H4 (cell line): ENCODE measurements around the gene USH2A. TPM values are rescaled to one million over a fixed set of nuclear protein-coding genes. Genes with fewer than 3 reads are reported as not detected.
"Not testable (repeated sequence)": the region's sequence is repeated elsewhere in the genome, so short reads cannot be mapped to it uniquely, and the experiment has no call there.

Source experiments
- DNase-seq: peaks from one replicate; pipeline ENCODE4 v3.0.0-alpha.2; 2015; ENCODE audit warnings: low spot score
- total RNA-seq: library from RNA; depleted of rRNA; stranded (reverse); fragments of >200 nt; shearing (Covaris generic); gene quantifications from 2 replicates; pipeline ENCODE4 v1.2.3, GENCODE V29; 2014

The USH2A gene
- total RNA-seq, 1 experiment from 2014 or later, result 0.04 TPM

DNA sequence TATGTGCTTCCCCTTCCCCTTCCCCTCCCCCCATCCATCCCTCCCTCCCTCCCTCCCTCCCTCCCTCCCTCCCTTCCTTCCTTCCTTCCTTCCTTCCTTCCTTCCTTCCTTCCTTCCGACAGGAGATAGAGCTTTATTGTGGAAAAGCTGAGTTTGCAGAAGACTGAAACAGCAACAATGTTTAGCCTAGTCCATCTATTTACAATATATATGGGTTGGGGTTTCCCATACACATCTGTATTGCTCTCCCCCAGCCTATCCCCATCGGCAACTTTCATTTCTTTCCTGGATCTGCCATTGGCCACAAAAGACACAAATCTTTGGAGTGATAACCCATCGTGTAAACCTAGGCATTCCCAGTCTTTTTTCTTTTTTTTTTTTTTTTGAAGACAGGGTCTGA, 222.3 kb downstream of the USH2A start:
- DNase-seq, result no peak

DNA sequence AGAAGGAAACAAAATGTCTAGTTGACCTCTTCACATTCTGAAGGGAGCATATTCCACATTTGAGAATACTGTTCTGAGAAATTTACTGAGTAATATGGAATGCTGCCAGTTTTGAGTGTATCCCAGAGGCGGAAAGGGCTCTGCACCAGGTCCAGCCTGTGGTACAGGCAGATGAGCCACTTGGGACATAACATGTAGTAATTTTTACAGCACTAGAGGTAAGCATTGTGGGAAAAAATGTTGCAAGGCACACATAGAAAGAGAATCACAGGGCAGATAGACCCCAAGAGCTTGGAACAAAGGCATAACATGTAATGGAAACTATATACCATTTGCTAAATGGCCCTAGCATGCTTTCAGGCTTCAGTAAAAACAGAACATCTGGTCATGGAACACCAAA, 228.5 kb downstream of the USH2A start:
- DNase-seq, result no peak

DNA sequence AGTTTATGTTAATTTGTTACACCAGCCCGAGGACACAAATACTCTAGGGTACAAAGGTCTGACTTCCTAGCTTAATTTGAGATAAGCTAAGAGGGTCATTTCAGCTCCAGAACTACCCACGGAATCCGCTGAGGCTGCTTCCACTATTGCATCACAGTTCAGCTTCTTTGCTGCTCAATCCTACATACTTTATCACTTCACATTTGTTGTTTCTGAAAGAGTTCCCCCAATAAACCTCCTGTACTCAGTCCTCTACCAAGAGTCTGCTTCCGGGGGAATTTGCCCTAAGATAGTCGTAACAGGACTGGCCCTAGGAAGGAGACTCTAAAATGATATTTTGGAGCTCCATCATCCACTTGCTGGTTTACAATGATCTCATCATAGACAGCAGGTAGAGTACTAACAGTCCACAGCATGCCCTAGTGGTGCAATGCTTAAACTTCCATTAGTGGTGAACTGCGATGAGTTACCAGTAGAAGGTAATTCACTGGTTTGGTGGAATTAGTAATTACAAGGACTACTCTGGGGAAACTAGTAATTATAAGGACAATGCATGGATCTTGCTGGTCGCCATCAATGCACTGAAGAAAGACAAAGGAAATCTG, 229.3 kb downstream of the USH2A start:
- DNase-seq, result peak; percentile 11

DNA sequence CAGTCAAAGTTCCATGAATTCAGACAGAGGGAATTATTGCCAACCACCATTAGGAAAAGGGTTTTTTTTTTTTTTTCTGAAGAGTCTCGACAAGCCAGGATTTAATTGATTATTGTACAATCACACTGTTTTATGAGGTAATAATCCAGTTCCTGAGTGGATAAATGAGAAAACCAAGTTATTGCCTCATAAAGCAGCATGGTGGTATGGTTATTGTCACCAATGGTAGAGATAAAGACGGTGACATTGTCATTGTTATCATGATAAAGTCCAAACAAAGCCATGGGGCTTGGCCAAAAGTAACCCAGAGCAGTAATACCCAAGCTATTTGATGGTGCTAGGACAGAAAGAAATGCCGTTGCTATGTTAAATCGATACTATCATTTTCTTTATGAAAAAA, 232.8 kb downstream of the USH2A start:
- DNase-seq, result no peak

DNA sequence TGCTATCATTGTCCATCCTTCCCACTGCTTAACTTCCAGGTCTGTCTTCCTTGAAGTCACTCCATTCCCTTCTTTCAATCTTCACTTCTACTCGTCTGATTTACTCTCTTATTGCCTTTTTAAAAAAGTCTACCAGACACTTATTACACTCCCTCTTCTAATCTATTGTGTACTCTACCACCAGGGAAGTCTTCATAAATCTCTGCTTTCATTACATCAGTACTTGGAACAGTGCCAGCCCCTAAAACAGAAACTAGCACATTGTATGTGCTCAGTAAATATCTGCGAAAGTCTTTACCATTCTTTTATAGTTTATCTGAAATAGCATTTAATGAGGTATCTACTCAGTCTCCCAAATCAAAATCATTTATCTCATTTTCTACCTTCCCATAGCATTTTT, 236.4 kb downstream of the USH2A start:
- DNase-seq, result peak; percentile 66

DNA sequence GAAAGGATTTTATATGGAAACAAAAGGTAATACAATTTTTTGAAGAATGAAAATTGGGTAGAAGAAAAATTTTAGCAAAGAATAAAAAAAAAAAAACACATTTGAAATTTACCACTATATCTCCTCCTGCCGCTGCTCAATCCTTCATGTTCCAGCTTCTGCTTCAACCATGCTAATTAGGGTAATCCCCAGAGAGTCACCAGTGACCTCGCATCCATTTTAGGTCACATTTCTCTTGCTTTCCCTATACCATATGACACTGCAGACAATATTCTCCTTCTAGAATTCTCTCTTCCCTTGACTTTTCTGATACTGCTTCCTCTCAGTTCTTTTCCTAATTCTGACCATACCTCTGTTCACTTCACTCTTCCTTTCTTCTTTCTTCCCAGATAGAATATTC, 237.1 kb downstream of the USH2A start:
- no peak for DNase-seq

DNA sequence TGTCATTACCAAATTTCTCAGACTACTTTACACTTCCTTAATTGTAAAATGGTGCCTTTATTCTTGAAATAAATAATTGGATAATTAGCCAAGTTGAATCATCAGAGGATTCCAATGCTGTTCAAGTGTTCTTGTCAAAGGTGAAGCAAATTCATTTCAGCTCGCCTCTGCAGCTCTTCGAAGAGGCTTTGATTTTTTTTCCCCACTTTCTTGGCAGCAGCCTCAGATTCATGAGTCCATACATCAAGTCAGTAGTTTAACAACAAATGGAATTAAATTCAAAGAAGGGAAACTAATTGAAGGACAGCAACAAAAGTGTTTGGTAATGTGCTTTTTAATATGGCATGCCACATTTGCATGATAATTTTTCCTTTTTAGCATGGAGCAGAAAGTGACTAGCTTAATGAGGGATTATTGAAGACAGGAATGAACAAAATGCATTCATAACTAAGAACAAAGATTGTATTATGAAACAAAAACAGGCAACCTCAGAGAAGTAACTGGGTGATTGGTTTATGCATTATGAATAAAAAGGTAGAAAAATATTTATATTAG, 239.0 kb downstream of the USH2A start:
- DNase-seq, result no peak

DNA sequence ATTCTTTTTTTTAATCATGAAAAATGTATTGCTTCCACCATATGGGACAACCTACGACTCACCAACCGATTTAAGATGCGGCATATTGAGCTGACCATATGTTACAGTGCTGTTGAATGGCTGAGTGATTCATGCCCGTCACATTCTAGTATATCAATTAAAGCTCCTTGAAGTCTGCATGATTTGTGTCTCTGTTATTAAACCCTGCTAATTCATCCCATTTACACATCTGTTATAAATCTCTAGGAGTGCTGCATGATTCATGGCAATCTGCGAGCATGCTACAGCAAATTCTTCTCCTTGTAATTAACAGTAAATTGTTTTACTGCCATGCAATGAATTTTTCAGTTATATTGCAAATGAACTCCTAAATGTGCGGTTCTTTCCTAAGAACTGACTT, 239.8 kb downstream of the USH2A start:
- no peak for DNase-seq

DNA sequence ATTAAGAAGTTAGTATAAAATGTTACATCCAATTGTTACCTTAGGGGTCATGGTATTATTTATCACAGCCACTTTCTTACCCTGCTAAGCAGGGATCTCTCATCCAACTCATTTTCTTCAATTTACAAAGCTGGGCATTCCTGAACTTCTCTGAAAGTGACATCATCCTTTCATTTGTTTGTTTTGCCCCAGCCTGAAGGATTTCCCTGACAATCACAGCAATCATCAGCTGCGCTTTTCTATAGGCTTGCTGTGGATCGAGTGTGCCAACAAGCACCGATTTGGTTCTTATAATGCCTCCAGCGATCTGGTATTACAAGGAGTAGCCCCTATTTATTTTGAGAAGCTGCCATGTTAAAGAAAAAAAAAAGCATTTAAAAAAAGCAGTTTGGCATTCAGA, 240.2 kb downstream of the USH2A start:
- DNase-seq, result peak; percentile 42

DNA sequence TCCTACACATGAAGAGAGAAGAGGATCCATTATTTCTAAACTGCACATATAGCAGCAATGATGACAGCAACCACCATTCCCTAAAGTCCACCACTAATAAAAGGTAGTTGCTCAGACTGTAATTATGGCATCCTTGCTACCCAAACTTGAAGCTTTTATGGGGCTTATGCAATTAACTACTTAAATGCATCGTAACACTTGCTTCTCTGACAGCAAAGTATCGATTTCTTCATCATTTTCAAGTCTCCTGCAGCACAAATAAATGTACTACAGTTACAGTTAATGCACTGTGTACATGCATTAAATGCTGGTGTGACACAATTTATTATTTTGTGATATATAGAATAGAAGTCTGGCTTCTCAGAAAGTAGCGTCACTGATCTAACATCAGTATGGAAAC, 241.7 kb downstream of the USH2A start:
- no peak for DNase-seq

DNA sequence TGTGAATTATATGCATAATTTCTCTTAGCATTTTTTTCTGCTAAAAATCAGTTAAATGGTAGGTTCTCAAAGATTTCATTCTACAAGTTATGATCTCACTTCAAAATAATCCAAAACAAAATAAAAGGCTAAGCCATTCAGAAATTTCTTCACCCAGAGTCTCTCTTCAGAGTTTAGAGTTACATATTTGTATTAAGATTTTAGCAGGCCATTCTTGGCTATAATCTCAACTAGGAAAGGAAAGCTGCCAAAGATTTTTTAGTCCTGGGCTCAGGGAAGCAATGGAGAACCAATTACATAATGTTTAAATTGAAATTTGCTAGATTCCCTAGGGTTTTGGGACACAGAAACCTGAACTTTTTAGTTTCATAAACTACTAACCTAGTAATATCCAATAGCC, 245.0 kb downstream of the USH2A start:
- DNase-seq, result no peak

DNA sequence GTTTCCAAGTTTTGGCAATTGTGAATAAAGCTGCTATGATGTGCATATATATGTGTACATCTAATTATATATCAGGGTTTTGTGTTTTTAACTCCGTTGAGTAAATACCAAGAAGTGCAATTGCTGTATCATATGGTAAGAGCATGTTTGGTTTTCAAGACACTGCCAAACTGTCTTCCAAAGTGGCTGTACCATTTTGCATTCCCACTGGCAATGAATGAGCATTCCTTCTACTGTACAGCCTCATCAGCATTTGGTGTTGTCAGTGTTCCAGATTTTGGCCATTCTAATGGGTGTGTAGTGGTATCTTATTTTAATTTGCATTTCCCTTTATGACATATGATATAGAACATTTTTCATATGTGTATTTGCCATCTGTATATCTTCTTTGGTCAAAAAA, 246.3 kb downstream of the USH2A start:
- DNase-seq, result no peak

DNA sequence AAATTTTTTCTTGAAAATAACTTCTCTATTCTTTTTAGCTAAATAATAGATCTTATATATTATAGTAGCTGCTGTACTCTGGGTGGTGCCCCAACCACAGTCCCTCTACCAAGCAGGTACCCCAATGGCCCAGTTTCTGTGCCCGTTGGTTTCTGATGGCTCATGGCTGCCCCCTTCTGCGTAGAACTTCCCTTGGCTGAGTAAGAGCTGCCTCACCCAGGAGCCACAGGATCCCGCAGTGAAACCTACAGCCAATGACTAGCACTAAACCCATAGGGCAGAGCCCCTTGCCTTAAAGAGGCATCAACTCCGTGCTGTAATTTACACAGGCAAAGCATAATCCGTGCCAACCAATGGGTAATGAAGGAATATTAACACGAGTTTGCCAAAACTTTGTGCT, 247.5 kb downstream of the USH2A start:
- no peak for DNase-seq

DNA sequence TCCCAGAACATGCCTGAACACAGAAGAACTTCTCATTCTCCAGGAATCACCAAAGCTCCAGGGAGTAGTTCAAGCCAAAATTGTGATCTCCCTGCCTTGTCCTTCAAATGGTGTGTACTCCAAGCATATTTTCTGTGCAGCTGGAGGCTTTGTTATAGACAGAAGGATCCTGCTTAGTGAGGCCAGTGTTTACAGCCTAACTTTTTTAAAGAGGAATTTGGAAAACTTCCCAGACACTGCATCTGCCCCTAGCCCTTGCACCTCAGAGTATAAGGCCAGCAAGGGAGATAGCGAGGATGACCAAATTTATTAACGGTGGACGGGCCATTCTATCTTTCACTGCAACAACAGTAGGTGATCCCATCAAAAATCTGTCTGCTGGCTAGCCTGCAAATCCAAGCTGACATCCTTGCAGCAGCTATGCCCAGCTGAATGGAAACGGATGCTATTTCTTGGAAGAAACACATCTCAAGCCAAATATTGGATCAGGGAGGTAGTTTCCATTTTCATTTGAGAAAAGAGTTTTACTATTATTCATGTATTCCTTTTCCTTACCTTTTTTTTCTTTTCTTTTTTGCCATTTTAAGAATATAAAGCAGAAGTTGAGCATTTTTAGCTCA, 249.8 kb downstream of the USH2A start:
- no peak for DNase-seq

DNA sequence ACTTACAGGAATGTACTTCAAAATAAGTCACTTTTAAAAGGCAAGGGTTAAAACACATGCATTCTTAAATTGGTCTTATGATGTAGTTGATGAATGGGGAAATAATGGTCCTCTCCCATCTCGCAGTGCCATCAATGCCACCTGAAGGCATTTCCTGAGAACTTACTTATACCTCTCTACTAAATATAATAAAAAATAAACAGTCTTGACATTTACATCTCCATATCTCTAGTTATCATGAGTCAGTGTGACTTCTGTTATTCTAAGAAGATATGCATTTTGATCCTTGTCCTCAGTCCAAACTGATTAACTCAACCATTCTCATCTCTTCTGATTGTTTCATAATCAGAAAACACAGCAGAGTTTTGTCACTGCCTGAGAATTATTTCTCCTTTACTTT, 253.9 kb downstream of the USH2A start:
- no peak for DNase-seq

DNA sequence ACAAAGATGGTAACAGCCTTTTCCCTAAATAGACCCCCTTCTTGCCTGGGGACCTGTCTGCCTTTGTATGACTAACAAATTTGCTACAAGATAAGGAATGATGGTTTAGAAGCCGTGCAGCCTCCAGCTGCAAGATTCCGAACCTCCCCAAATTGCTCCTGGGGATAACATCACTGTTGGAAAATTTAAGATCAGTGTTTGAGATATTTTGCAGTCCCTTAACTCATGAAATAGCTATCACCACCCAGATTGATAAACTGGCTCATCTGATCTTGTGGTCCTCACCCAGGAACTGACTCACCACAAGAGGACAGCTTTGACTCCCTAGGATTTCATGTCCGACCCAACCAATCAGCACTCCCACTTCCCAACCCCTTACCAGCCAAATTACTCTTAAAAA, 254.7 kb downstream of the USH2A start:
- DNase-seq, result no peak

DNA sequence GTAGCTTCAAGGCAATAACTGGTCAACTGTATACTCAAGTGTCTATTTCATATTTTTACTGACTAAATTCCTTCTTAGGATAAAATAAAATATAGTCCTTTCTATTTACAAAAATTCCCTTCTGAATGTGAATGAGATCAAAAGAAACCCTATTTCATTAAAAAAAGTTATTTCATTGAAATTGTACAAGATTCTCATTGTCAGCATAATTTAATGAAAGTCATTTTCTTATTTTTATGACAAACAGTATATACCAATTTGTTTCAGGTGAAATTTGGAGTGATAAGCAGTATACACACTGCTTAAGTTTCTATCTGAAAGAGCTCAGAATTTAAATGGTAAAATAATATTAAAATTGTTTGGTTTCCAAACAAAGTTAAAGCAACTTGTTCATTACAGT, 269.2 kb downstream of the USH2A start:
- DNase-seq, result no peak

DNA sequence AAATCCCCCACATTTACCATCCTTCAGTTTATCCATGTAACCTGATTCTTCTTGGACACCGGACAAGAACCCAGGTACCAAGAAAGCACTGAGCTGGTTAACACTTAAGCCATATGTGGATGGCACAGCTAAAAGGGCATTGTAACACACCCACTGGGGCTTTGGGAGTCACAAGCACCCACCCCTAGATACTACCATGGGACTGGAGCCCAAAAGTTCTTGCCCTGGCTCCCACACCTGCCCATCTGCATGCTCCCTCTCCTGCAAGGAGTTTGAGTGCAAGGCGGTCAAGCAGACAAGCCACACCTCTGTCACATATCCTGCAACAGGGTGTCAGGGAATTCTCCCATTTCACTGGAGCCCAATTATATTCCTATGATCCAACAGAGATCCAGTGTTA, 270.1 kb downstream of the USH2A start:
- DNase-seq, result no peak

DNA sequence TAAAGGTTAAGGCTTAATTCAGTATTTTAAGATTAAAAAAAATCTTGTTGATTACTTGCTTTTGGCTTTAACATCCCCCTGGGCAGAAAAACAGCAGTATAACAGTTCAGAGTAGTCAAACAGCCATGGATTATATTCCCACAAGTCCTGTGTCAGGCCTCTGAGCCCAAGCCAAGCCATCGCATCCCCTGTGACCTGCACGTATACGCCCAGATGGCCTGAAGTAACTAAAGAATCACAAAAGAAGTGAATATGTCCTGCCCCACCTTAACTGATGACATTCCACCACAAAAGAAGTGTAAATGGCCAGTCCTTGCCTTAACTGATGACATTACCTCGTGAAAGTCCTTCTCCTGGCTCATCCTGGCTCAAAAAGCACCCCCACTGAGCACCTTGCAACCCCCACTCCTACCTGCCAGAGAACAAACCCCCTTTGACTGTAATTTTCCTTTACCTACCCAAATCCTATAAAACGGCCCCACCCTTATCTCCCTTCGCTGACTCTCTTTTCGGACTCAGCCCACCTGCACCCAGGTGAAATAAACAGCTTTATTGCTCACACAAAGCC, 277.7 kb downstream of the USH2A start:
- not testable (repeated sequence) for DNase-seq

DNA sequence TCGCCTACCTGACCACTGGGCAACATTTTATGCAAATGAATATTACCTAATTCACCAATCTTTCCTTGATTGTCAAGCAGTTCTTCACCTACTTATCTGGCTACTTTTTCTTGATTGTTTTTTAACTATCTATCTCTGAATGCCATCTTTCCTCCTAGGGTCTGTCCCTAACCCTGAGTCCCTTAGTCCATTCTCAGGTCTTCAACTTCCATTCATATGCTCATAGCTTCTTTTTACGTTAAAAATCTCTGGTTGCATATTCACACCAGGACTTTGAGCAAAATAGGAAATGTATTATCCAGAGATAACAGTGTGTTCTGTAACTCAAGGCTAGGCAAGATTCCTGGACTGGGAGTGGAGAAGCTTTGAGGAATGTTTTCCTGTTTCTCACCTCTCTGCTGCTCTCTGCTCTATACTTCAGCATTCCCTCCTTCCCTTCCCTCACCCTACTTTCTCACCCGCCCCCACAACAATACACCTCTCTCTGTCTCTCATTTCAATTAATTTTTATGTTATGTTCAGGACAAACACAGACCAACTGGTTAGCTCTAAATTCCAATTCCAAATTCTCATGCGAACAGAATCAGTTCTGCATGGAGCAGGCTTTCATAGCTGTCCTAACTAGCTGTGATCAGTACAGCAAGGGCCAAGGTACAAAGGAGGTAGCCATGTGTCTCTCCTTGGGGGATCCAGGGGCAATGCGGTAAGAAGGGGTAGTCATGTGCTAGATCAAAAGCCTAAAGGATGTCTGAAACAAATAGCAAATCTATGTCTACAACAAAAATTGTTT, 278.4 kb downstream of the USH2A start:
- DNase-seq, result no peak

DNA sequence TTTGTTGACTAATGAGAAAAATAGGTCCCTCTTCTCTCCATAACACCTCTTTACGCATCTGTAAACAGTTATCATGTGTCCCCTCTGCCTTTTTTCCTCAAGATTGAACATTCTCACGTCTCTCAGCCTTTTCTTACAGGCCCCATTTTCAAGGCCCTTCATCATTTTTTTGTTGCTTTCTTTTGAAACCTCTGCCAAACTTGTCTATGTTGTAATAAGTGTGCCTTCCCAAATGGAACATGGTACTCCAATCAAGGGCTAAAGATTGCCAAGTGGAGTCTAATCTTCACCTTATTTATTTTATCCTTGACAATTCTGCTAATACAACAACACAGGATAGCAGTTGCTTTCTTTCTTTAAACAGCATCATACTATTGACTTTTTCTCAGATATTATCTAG, 280.3 kb downstream of the USH2A start:
- no peak for DNase-seq

DNA sequence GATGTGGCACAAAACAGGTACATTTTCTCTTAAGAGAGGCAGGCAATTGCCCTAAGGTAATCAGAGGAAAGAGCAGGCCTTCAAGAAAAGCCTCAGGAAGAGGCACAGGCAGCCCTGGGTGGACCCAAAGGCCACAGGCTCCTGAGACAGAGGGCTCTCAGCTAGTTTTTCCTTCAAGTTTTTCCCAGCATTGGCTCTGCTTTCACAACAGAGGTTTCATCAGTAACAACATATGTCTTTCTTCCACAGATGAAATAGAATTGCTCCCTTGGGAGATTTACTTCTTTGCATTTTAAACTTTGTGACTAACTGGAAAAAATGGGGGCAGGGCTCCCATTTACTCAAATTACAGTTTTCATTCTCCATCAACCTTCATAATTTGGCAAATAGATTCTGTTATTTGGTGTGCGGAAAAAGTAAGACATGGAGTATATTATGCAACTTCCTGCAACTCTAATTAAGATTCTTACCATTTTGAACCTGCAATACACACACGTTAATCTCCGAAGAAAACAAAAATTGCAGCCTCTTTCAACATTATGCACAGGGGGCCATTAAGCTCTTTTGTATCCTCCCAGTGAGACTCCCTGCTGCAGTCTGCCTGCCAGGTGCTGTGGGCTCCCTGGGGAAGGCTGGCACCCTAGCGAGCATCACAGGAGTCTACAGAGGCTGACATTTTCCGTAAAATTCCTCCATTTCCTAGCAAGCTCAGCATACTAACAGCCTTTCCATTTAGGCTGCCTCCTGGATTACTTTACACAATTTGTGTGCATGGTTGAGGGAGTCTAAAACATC, 282.3 kb downstream of the USH2A start:
- no peak for DNase-seq
